Mucosa of descending colon (tissue), 3 donors: ENCODE data around the gene DUOXA2. TPM values are rescaled to one million over a fixed set of nuclear protein-coding genes. Genes with fewer than 3 reads are reported as not detected.
A peak's percentile ranks its signal among the peaks of the same experiment; 100 is the strongest.
"Not testable (repeated sequence)": the region's sequence is repeated elsewhere in the genome, so short reads cannot be mapped to it uniquely, and the experiment has no call there.

Experiments
- ATAC-seq: fragments of 200-7000 bp; cut with Tn5 transposase; one replicate; pipeline ENCODE4 v1.9.1; 2020; ENCODE audit warnings: mild to moderate bottlenecking, moderate library complexity
- DNase-seq, 3 donors: peaks; one replicate each; pipeline ENCODE4 v3.0.0-alpha.2; 2020
- H3K36me3 ChIP-seq: fragments of 200-600 bp; one replicate; pipeline ENCODE4 v1.8.0; 2021; ENCODE audit warnings: low read depth, mild to moderate bottlenecking
- H3K4me1 ChIP-seq: fragments of 200-600 bp; one replicate; pipeline ENCODE4 v1.8.0; 2021; ENCODE audit warnings: low read depth, mild to moderate bottlenecking
- H3K4me3 ChIP-seq: fragments of 200-600 bp; one replicate; pipeline ENCODE4 v1.8.0; 2021; ENCODE audit warnings: mild to moderate bottlenecking
- H3K9me3 ChIP-seq: fragments of 200-600 bp; one replicate; pipeline ENCODE4 v1.8.0; 2021; ENCODE audit warnings: mild to moderate bottlenecking
- intact Hi-C, 2 donors: fragments of 100-400 bp; cut with DNase I in 1 of 2; cut with micrococcal nuclease in 1 of 2; formaldehyde crosslinking; loops; one replicate each; pipeline versions ENCODE4 v1.11.0 to v1.11.1; 2022; cut with DNase I, micrococcal nuclease
- total RNA-seq, 3 donors: library from RNA; stranded (reverse); fragmentation: NEBNext Ultra II Directional in 2 of 3; extraction: Animal tissue kit (Norgen Biotek cat#: 25700) in 2 of 3; gene quantifications; one replicate each; pipeline versions ENCODE4 v1.2.1 to v1.2.4, GENCODE V29; 2021 to 2023
- TF ChIP-seq, protein P1 (sequence below): fragments of 200-600 bp; IDR thresholded peaks from one replicate; pipeline ENCODE4 v1.8.0; 2022; ENCODE audit warnings: antibody characterized with exemption, mild to moderate bottlenecking
- donor health status: DM: no; HTN: no; CAD: no; lungs with moderate emphysema.
- donor health status: DM: no; HTN: no; CAD: no.
- donor health status: DM: no; HTN: yes; CAD: no.

Gene DUOXA2
- total RNA-seq, 3 donors from 2014 or later, result 0.32 to 5.8 (median 1.2) TPM

DNA sequence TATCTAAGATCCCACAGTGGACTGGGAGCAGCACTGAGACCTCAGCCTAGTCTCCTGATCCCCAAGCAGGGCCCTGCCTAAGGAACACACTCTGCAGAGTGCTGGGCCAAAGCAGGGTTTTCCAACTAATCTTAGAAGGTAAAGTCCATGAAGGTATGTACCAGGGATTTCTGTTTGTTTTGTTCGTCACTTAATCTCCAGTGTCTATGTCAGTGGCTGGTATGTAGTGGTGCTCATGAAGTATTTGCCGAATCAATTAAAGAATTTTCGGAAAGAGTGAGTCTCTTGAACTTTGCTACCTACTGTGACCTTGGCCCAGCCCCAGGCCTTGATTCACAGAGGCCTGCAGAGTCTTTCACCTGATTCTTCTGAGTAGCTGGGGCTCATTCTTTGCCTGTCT, 17.4 kb downstream of the DUOXA2 start:
- intact Hi-C loops, result no loop called here
- H3K4me1 ChIP-seq, result peaks cover 18% of the 10 kb centered on the region
- H3K4me3 ChIP-seq, result no peak overlapping the region
- H3K9me3 ChIP-seq, result no peaks in the 10 kb centered on the region
- DNase-seq (no peak), ATAC-seq (no peak)
- TF ChIP-seq, protein P1, sequence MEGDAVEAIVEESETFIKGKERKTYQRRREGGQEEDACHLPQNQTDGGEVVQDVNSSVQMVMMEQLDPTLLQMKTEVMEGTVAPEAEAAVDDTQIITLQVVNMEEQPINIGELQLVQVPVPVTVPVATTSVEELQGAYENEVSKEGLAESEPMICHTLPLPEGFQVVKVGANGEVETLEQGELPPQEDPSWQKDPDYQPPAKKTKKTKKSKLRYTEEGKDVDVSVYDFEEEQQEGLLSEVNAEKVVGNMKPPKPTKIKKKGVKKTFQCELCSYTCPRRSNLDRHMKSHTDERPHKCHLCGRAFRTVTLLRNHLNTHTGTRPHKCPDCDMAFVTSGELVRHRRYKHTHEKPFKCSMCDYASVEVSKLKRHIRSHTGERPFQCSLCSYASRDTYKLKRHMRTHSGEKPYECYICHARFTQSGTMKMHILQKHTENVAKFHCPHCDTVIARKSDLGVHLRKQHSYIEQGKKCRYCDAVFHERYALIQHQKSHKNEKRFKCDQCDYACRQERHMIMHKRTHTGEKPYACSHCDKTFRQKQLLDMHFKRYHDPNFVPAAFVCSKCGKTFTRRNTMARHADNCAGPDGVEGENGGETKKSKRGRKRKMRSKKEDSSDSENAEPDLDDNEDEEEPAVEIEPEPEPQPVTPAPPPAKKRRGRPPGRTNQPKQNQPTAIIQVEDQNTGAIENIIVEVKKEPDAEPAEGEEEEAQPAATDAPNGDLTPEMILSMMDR, result no peak
- no peaks in the 10 kb centered on the region for H3K36me3 ChIP-seq

DNA sequence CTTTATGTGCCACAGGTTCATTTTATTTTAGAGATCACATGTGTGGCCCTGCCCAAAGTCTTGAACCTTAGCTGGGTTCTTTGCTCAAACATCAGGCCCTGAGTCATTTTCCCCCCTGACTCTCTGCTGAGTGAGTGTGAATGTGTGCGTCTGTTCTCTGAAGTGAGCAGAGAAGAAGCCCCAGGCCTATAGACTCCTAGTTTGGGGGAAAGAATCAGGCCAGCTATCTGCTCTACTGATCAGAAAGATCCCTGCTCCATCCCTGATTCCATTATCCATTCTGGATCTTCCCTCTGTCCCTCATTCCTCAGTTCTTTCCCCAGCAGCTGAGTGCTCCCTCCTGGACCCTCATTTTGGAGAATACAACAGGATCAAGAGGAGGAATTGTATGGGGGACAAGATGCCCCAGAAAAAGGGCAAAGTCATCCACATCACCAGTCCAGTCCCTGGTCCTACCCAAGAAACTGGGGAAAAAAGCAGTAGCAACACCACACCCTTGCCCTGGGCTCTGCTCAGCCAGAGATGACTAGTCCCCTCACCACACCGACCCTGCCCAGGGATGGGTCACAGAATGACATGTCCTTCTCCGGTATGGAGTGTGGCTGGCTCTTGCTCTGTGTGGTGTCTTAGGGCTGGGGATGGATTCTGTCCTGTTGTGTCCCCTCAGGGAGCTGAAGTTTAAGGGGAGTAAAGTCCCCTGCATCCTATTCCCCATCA, 18.9 kb downstream of the DUOXA2 start:
- H3K9me3 ChIP-seq, result no peaks in the 10 kb centered on the region
- no peaks in the 10 kb centered on the region for H3K36me3 ChIP-seq
- peaks cover 18% of the 10 kb centered on the region for H3K4me1 ChIP-seq
- TF ChIP-seq, protein P1, result no peak
- DNase-seq (no peak), ATAC-seq (no peak)
- intact Hi-C loops, result no loop called here
- no peak overlapping the region for H3K4me3 ChIP-seq

DNA sequence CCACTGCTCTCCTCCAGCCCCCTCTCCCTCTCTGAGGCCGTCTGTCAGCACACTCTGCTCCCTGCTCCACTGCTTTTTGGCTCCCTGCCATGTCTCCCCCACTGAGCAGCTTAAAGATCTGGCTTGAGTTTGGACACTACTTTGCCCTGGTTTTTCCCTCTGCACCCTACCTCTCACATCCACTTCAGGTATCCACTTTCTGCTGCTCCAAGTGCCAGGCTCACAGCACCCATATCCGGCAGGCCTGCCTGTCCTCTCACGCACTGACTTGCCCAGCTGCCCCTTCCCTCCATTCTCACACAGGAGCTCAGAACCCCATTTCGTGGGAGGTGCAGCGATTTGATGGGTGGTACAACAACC, 19.4 kb downstream of the DUOXA2 start:
- H3K4me1 ChIP-seq, result peaks cover 18% of the 10 kb centered on the region
- no peak for ATAC-seq

DNA sequence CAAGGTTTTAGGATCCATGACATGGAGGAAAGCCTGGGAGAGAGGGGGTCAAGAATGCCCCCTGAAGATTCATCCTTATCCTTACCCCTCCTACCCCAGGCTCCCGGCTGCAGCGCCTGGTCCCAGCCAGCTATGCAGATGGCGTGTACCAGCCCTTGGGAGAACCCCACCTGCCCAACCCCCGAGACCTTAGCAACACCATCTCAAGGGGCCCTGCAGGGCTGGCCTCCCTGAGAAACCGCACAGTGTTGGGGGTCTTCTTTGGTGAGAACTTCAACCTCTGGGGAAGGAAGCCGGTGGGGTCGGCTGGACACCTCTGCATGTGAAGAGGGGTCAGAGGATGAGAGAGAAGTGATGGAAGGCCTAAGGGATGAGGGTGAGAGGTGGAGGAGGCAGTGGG, 19.9 kb downstream of the DUOXA2 start:
- Histone ChIP-seq H3K9me3 (no peaks in the 10 kb centered on the region), H3K4me1 (peaks cover 18% of the 10 kb centered on the region), H3K36me3 (no peaks in the 10 kb centered on the region), H3K4me3 (no peak overlapping the region)
- DNase-seq, result no peak
- no peak for ATAC-seq
- intact Hi-C loops, result no loop called here
- TF ChIP-seq, protein P1, result no peak

More for the DNA sequence above, 19.4 kb downstream of the DUOXA2 start:
- Histone ChIP-seq H3K36me3 (no peaks in the 10 kb centered on the region), H3K4me3 (no peak overlapping the region), H3K9me3 (no peaks in the 10 kb centered on the region)
- no peak for DNase-seq
- TF ChIP-seq, protein P1, result no peak
- intact Hi-C loops, result no loop called here

DNA sequence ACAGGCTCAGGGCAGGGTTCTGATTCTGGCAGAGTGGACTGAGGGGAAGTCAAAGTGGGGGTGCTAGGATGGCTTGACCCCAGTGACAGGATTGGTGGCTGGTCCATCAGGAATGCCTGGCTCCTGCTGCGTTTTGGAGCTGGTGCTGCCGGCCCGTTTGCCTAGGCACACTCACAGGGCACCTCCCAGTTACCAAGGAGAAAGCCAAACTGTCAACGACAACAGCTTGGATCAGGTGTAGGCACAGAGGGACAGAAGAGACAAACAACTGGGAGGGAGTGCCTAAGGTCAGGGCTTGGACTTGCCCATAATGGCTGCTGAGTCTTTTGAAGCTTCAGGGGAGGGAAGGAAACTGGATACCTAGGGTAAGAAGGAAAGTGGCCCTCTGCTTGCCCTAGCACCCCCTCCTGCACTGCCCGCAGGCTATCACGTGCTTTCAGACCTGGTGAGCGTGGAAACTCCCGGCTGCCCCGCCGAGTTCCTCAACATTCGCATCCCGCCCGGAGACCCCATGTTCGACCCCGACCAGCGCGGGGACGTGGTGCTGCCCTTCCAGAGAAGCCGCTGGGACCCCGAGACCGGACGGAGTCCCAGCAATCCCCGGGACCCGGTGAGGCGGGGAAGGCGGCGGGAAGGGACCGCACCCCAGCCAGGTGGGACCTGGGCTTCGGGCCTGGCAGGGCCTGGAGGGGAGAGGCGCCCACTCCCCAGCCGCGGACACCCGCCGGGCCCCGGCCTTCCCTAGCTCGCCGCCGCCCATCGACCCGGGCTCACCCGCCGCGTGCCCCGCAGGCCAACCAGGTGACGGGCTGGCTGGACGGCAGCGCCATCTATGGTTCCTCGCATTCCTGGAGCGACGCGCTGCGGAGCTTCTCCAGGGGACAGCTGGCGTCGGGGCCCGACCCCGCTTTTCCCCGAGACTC, 20.8 kb downstream of the DUOXA2 start:
- no peaks in the 10 kb centered on the region for H3K36me3 ChIP-seq
- no peak overlapping the region for H3K4me3 ChIP-seq
- peaks cover 10% of the 10 kb centered on the region for H3K4me1 ChIP-seq
- ATAC-seq (peak; percentile 90), DNase-seq (peak in 2 of 3 donors; percentile 61 to 74)
- TF ChIP-seq, protein P1, result no peak
- no peaks in the 10 kb centered on the region for H3K9me3 ChIP-seq
- intact Hi-C loops, result no loop called here

DNA sequence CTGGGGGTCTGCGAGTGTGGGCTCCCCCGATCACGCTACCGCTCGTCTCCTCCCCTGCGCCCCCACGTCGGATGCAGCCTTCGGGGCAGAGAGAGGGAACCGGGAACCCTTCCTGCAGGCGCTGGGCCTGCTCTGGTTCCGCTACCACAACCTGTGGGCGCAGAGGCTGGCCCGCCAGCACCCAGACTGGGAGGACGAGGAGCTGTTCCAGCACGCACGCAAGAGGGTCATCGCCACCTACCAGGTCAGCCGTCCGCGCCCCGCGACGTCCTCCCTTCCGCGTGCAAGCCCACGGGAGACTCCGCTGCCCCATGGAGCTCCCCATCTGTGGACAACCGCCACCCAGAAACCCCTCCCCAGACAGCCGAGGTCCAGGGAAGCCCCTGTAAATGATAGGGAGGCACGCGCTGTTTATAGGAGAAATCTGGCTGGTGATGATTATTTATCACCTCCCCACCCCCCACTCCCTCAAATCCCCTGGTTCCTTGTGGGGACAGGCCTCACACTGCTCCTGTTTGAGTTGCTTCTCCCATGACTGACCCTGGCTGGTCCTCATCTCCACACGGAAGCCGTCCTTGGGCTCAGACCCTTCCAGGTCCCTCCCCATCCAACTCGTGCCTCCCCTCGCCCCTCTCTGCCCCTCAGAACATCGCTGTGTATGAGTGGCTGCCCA, 21.7 kb downstream of the DUOXA2 start:
- H3K4me3 ChIP-seq, H3K36me3 ChIP-seq, H3K9me3 ChIP-seq, DNase-seq, intact Hi-C loops, H3K4me1 ChIP-seq: not testable (repeated sequence)
- peak; percentile 4 for ATAC-seq
